ENCODE results near the gene GALNS. TPM values are rescaled to one million over a fixed set of nuclear protein-coding genes. Genes with fewer than 3 reads are reported as not detected.

The GALNS gene
- total and polyA plus RNA-seq, 2 of the 13 experiments (the other 11 are each of a cell fraction or from before 2014, with no cell fraction given): 9.2 to 9.8 TPM

DNA sequence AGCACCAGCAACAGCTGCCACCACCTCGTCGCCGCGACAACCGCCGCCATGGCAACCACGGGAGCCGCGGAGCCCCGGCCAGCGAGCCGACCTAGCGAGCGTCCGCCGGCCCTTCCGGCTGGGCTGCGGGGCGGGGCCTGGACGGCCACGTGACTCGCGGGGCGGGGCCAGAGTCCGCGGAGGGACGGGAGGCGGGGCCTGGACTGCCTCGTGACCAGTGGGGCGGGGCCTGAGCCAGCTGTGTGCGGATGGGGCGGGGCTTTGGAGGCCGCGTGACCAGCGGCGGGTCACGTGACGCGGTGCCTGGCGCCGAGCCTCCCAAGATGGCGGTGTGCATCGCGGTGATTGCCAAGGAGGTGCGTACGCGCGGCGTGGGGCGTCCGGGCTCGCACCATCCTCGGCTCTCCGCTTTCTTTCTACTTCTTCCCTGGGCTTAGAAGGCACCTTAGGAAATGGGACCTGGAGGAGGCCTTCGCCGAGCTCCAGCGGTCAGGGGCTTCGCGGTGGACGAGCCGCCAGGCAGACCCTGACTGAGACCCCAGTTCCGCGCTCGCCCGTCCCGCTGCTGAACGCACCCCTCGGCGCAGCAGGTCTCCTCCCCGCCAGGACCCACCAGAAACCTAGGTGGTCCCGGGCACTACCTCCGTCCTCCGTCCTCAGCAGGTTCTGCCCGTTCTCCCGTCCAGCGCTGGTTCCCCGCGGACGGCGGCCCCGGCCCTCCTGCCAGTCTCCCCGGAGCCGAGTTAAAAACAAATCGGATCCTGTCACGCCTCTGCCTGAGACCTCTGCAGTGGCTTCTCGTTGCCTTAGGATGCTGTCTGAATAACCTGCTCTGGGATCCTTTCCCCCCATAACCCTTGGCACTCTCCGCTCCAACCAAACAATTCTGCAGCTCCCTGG lies at the start of gene GALNS, which contains the start of gene TRAPPC2L (continued):
- TF ChIP-seq, protein P1, sequence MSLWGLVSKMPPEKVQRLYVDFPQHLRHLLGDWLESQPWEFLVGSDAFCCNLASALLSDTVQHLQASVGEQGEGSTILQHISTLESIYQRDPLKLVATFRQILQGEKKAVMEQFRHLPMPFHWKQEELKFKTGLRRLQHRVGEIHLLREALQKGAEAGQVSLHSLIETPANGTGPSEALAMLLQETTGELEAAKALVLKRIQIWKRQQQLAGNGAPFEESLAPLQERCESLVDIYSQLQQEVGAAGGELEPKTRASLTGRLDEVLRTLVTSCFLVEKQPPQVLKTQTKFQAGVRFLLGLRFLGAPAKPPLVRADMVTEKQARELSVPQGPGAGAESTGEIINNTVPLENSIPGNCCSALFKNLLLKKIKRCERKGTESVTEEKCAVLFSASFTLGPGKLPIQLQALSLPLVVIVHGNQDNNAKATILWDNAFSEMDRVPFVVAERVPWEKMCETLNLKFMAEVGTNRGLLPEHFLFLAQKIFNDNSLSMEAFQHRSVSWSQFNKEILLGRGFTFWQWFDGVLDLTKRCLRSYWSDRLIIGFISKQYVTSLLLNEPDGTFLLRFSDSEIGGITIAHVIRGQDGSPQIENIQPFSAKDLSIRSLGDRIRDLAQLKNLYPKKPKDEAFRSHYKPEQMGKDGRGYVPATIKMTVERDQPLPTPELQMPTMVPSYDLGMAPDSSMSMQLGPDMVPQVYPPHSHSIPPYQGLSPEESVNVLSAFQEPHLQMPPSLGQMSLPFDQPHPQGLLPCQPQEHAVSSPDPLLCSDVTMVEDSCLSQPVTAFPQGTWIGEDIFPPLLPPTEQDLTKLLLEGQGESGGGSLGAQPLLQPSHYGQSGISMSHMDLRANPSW (CRISPR knock-in tag; IDR thresholded peaks at IDR 0.05; ENCODE audit: borderline replicate concordance): no peak
- TF ChIP-seq ARNTL (CRISPR knock-in tag; IDR thresholded peaks at IDR 0.05) (peak; percentile 99), GATAD2A (CRISPR knock-in tag; IDR thresholded peaks at IDR 0.05) (no peak), DNMT3B (CRISPR knock-in tag; conservative IDR thresholded peaks at IDR 0.05) (0 out of 2 replicates have a peak, but pooled peaks have one; percentile 27), ZFP41 (CRISPR knock-in tag; IDR thresholded peaks at IDR 0.05; ENCODE audit: borderline replicate concordance) (peak; percentile 95; the same call in 1 of the 2 replicates), KDM4B (CRISPR knock-in tag; IDR thresholded peaks at IDR 0.05) (no peak; the same call in 1 of the 2 replicates), BCL6 (CRISPR knock-in tag; IDR thresholded peaks at IDR 0.05) (peak; percentile 48; the same call in 1 of the 2 replicates)
- TF ChIP-seq, protein P2, sequence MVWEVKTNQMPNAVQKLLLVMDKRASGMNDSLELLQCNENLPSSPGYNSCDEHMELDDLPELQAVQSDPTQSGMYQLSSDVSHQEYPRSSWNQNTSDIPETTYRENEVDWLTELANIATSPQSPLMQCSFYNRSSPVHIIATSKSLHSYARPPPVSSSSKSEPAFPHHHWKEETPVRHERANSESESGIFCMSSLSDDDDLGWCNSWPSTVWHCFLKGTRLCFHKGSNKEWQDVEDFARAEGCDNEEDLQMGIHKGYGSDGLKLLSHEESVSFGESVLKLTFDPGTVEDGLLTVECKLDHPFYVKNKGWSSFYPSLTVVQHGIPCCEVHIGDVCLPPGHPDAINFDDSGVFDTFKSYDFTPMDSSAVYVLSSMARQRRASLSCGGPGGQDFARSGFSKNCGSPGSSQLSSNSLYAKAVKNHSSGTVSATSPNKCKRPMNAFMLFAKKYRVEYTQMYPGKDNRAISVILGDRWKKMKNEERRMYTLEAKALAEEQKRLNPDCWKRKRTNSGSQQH (CRISPR knock-in tag; IDR thresholded peaks at IDR 0.05; ENCODE audit: low read depth): peak; percentile 86; the same call in 1 of the 2 replicates
- TF ChIP-seq, protein P3, sequence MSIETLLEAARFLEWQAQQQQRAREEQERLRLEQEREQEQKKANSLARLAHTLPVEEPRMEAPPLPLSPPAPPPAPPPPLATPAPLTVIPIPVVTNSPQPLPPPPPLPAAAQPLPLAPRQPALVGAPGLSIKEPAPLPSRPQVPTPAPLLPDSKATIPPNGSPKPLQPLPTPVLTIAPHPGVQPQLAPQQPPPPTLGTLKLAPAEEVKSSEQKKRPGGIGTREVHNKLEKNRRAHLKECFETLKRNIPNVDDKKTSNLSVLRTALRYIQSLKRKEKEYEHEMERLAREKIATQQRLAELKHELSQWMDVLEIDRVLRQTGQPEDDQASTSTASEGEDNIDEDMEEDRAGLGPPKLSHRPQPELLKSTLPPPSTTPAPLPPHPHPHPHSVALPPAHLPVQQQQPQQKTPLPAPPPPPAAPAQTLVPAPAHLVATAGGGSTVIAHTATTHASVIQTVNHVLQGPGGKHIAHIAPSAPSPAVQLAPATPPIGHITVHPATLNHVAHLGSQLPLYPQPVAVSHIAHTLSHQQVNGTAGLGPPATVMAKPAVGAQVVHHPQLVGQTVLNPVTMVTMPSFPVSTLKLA (IDR thresholded peaks at IDR 0.05): peak; percentile 91
- TF ChIP-seq, protein P4, sequence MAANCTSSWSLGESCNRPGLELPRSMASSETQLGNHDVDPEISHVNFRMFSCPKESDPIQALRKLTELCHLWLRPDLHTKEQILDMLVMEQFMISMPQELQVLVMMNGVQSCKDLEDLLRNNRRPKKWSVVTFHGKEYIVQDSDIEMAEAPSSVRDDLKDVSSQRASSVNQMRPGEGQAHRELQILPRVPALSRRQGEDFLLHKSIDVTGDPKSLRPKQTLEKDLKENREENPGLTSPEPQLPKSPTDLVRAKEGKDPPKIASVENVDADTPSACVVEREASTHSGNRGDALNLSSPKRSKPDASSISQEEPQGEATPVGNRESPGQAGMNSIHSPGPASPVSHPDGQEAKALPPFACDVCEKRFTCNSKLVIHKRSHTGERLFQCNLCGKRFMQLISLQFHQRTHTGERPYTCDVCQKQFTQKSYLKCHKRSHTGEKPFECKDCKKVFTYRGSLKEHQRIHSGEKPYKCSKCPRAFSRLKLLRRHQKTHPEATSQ (CRISPR knock-in tag; IDR thresholded peaks at IDR 0.05; ENCODE audit: borderline replicate concordance): no peak
- TF ChIP-seq, protein P5, sequence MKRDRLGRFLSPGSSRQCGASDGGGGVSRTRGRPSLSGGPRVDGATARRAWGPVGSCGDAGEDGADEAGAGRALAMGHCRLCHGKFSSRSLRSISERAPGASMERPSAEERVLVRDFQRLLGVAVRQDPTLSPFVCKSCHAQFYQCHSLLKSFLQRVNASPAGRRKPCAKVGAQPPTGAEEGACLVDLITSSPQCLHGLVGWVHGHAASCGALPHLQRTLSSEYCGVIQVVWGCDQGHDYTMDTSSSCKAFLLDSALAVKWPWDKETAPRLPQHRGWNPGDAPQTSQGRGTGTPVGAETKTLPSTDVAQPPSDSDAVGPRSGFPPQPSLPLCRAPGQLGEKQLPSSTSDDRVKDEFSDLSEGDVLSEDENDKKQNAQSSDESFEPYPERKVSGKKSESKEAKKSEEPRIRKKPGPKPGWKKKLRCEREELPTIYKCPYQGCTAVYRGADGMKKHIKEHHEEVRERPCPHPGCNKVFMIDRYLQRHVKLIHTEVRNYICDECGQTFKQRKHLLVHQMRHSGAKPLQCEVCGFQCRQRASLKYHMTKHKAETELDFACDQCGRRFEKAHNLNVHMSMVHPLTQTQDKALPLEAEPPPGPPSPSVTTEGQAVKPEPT (CRISPR knock-in tag; IDR thresholded peaks at IDR 0.05; ENCODE audit: low read depth): 0 out of 2 replicates have a peak, but pooled peaks have one; percentile 56
- TF ChIP-seq, protein P6, sequence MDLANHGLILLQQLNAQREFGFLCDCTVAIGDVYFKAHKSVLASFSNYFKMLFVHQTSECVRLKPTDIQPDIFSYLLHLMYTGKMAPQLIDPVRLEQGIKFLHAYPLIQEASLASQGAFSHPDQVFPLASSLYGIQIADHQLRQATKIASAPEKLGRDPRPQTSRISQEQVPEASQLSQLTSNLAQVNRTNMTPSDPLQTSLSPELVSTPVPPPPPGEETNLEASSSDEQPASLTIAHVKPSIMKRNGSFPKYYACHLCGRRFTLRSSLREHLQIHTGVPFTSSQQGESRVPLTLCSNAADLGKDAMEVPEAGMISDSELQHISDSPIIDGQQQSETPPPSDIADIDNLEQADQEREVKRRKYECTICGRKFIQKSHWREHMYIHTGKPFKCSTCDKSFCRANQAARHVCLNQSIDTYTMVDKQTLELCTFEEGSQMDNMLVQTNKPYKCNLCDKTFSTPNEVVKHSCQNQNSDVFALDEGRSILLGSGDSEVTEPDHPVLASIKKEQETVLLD (CRISPR knock-in tag; IDR thresholded peaks at IDR 0.05; ENCODE audit: low read depth): peak; percentile 42; the same call in 1 of the 2 replicates
- TF ChIP-seq, protein P7, sequence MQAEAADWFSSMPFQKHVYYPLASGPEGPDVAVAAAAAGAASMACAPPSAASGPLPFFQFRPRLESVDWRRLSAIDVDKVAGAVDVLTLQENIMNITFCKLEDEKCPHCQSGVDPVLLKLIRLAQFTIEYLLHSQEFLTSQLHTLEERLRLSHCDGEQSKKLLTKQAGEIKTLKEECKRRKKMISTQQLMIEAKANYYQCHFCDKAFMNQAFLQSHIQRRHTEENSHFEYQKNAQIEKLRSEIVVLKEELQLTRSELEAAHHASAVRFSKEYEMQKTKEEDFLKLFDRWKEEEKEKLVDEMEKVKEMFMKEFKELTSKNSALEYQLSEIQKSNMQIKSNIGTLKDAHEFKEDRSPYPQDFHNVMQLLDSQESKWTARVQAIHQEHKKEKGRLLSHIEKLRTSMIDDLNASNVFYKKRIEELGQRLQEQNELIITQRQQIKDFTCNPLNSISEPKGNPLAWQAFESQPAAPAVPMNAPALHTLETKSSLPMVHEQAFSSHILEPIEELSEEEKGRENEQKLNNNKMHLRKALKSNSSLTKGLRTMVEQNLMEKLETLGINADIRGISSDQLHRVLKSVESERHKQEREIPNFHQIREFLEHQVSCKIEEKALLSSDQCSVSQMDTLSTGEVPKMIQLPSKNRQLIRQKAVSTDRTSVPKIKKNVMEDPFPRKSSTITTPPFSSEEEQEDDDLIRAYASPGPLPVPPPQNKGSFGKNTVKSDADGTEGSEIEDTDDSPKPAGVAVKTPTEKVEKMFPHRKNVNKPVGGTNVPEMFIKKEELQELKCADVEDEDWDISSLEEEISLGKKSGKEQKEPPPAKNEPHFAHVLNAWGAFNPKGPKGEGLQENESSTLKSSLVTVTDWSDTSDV (CRISPR knock-in tag; IDR thresholded peaks at IDR 0.05): 0 out of 2 replicates have a peak, but pooled peaks have one; percentile 3
